HCT116 (cell line): ENCODE measurements around the gene KRTAP5-3. TPM values are rescaled to one million over a fixed set of nuclear protein-coding genes. Genes with fewer than 3 reads are reported as not detected.

Experiments
- ATAC-seq: fragments of 200-7000 bp; cut with Tn5 transposase; 2 replicates; pipeline ENCODE4 v1.9.1; 2020; ENCODE audit warnings: mild to moderate bottlenecking, moderate library complexity
- BruUV-seq: library from RNA; stranded (reverse); fragments of 400-500 nt; replicated peaks from 2 replicates; lab custom pipeline; 2021; lab: Mats Ljungman, UMichigan
- CTCF ChIA-PET: fragments of 300-600 bp; sonication (Branson Sonifier 250); formaldehyde crosslinking; loops from one replicate; lab custom pipeline; 2021; ENCODE audit warnings: antibody characterized with exemption; lab: Charles Lee
- POLR2A ChIA-PET: fragments of 300-600, 350-600 bp; sonication (Branson Sonifier 250); formaldehyde crosslinking; loops from one replicate; lab custom pipeline; 2021; ENCODE audit warnings: antibody characterized with exemption; lab: Charles Lee
- RAD21 ChIA-PET, 2 experiments: fragments of 300-600 bp; sonication (Branson Sonifier 250); formaldehyde crosslinking; loops; one replicate each; lab custom pipeline; 2023; ENCODE audit warnings: low total read pairs in 2 of 2; ENCODE audit not compliant: uncharacterized antibody in 2 of 2, unreplicated experiment in 2 of 2, low non-redundant PET in 1 of 2; lab: Charles Lee
- DNase-seq: peaks from one replicate; pipeline ENCODE4 v3.0.0-alpha.2; 2010; ENCODE audit warnings: low read depth, low spot score
- H2AFZ ChIP-seq: fragments of 200-600 bp; shearing (Covaris generic), sonication (generic); 2 replicates; pipeline ENCODE4 v1.6.1; 2017; ENCODE audit warnings: low read depth, mixed run types, mixed read lengths, antibody characterized with exemption, low read length; ENCODE audit not compliant: poor library complexity, severe bottlenecking
- H3K27ac ChIP-seq: 2 replicates; pipeline ENCODE4 v1.5.1; 2012; ENCODE audit warnings: low read depth, low read length
- H3K27me3 ChIP-seq: fragments of 200-600 bp; sonication (generic); 2 replicates; pipeline ENCODE4 v1.6.1; 2016; ENCODE audit warnings: mixed run types, low read length, mixed read lengths; ENCODE audit not compliant: insufficient read depth
- H3K36me3 ChIP-seq, 2 experiments: fragments of 200-500 bp in 1 of 2; fragments of 200-600 bp in 1 of 2; sonication (Bioruptor generic) in 1 of 2; sonication (generic) in 1 of 2; 2 replicates each; pipeline versions ENCODE4 v1.5.1 to v1.6.1; 2014 to 2016; ENCODE audit warnings: low read length in 2 of 2, inconsistent platforms in 1 of 2, mixed read lengths in 1 of 2, mixed run types in 1 of 2; ENCODE audit not compliant: insufficient read depth in 2 of 2, control insufficient read depth in 1 of 2
- H3K4me1 ChIP-seq, 2 experiments: fragments of 200-600 bp in 1 of 2; sonication (generic) in 1 of 2; 2 replicates each; pipeline versions ENCODE4 v1.5.1 to v1.6.1; 2012 to 2017; ENCODE audit warnings: low read length in 2 of 2, inconsistent platforms in 1 of 2, mild to moderate bottlenecking in 1 of 2, mixed read lengths in 1 of 2, mixed run types in 1 of 2, moderate library complexity in 1 of 2; ENCODE audit not compliant: insufficient read depth in 2 of 2, control insufficient read depth in 1 of 2
- H3K4me2 ChIP-seq: fragments of 200-600 bp; sonication (generic); 2 replicates; pipeline ENCODE4 v1.6.1; 2017; ENCODE audit warnings: mixed run types, low read length, mixed read lengths
- H3K4me3 ChIP-seq, 2 experiments: fragments of 200-600 bp in 1 of 2; sonication (generic) in 1 of 2; replicated peaks in 1 of 2; 2 replicates each; pipeline ENCODE4 v1.5.1; 2011 to 2016; ENCODE audit warnings: low read length in 2 of 2, control low read depth in 1 of 2, low read depth in 1 of 2, mild to moderate bottlenecking in 1 of 2, mixed read lengths in 1 of 2, mixed run types in 1 of 2
- H3K79me2 ChIP-seq: fragments of 200-600 bp; sonication (generic); 2 replicates; pipeline ENCODE4 v1.6.1; 2017; ENCODE audit warnings: mild to moderate bottlenecking, mixed run types, low read length, moderate library complexity, mixed read lengths; ENCODE audit not compliant: insufficient read depth
- H3K9ac ChIP-seq: fragments of 200-600 bp; sonication (generic); 2 replicates; pipeline ENCODE4 v1.6.1; 2016; ENCODE audit warnings: low read length, mixed read lengths
- H3K9me2 ChIP-seq: fragments of 200-600 bp; sonication (generic), shearing (Covaris generic); 2 replicates; pipeline ENCODE4 v1.6.1; 2017; ENCODE audit warnings: mixed run types, mild to moderate bottlenecking, moderate library complexity; ENCODE audit not compliant: insufficient read depth
- H3K9me3 ChIP-seq, 2 experiments: fragments of 200-500 bp in 1 of 2; fragments of 200-600 bp in 1 of 2; sonication (Bioruptor generic) in 1 of 2; sonication (generic) in 1 of 2; 2 replicates each; pipeline ENCODE4 v1.6.1; 2014 to 2017; ENCODE audit warnings: low read length in 2 of 2, mixed read lengths in 2 of 2, inconsistent platforms in 1 of 2, low read depth in 1 of 2, mild to moderate bottlenecking in 1 of 2, mixed run types in 1 of 2, moderate library complexity in 1 of 2; ENCODE audit not compliant: control insufficient read depth in 1 of 2, insufficient read depth in 1 of 2
- H4K20me1 ChIP-seq: fragments of 200-600 bp; sonication (generic), shearing (Covaris generic); 2 replicates; pipeline ENCODE4 v1.6.1; 2017; ENCODE audit warnings: mixed run types, mild to moderate bottlenecking, moderate library complexity; ENCODE audit not compliant: insufficient read depth
- CBX3 ChIP-seq: IDR thresholded peaks from 2 replicates; pipeline ENCODE4 v1.6.1; 2012; ENCODE audit warnings: low read depth
- CEBPB ChIP-seq: IDR thresholded peaks from 2 replicates; pipeline ENCODE4 v1.6.1; 2012; ENCODE audit warnings: low read depth
- EZH2phosphoT487 ChIP-seq: fragments of 200-600 bp; IDR thresholded peaks from 2 replicates; pipeline ENCODE4 v1.6.1; 2018; ENCODE audit warnings: antibody characterized with exemption, borderline replicate concordance
- SP1 ChIP-seq: IDR thresholded peaks from 2 replicates; pipeline ENCODE4 v1.6.1; 2012; ENCODE audit warnings: low read depth
- ZFX ChIP-seq: fragments of 450-650 bp; IDR thresholded peaks from 2 replicates; pipeline ENCODE4 v1.6.1; 2017
- intact Hi-C: fragments of 100-400 bp; cut with micrococcal nuclease; formaldehyde crosslinking; loops from 2 replicates; pipeline ENCODE4 v1.10.0; 2022
- total RNA-seq: library from RNA; stranded (reverse); gene quantifications from one replicate; pipeline ENCODE4 v1.2.1, GENCODE V29; 2021; ENCODE audit not compliant: unreplicated experiment
- TF ChIP-seq, protein P1 (sequence below): IDR thresholded peaks from 2 replicates; pipeline ENCODE4 v1.6.1; 2011; ENCODE audit warnings: mild to moderate bottlenecking, low read length, moderate library complexity; ENCODE audit not compliant: insufficient replicate concordance; ENCODE audit errors: extremely low read depth

KRTAP5-3 gene
- total RNA-seq, 1 experiment from 2014 or later, result not detected

GRCh38 chr11:1629326-1630185 is 21.3 kb upstream of the KRTAP5-3 start, which contains the start of gene KRTAP5-5:
KRTAP5-5 (plus strand) TSS chr11:1629775; CDS start chr11:1629841, 66 bp downstream.
- peak within 1 kb of the TSS; percentile 32 for H2AFZ ChIP-seq
- POLR2A ChIA-PET, result no interaction called here
- TF ChIP-seq SP1 (no peak), CBX3 (no peak), ZFX (no peak), EZH2phosphoT487 (no peak), CEBPB (no peak)
- TF ChIP-seq, protein P1, sequence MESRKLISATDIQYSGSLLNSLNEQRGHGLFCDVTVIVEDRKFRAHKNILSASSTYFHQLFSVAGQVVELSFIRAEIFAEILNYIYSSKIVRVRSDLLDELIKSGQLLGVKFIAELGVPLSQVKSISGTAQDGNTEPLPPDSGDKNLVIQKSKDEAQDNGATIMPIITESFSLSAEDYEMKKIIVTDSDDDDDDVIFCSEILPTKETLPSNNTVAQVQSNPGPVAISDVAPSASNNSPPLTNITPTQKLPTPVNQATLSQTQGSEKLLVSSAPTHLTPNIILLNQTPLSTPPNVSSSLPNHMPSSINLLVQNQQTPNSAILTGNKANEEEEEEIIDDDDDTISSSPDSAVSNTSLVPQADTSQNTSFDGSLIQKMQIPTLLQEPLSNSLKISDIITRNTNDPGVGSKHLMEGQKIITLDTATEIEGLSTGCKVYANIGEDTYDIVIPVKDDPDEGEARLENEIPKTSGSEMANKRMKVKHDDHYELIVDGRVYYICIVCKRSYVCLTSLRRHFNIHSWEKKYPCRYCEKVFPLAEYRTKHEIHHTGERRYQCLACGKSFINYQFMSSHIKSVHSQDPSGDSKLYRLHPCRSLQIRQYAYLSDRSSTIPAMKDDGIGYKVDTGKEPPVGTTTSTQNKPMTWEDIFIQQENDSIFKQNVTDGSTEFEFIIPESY, result no peak
- no peaks in the 10 kb centered on the region for H3K9me3 ChIP-seq
- H3K4me1 ChIP-seq, result peaks cover 0 to 6% of the 10 kb centered on the region in 2 experiments; a peak in 1 of 4 replicates
- peak within 1 kb of the TSS; percentile 36 for H3K4me2 ChIP-seq
- RAD21 ChIA-PET, result no interaction called here
- intact Hi-C loops, result loop anchor here (2.0 kb wide), 1 partner anchor 515 kb away; no protein-coding TSS in a partner anchor
- CTCF ChIA-PET, result interaction anchor here (0.6 to 0.9 kb wide), 2 partner anchors 16 to 83 kb away, joined by 3 to 4 read pairs; no protein-coding TSS in a partner anchor
- DNase-seq, result no peak
- no TSS peak for BruUV-seq
- no peak within 1 kb of the TSS for H3K27ac ChIP-seq
- peaks cover 3% of the 10 kb centered on the region; the same call in 1 of the 2 replicates for H3K27me3 ChIP-seq
- no peaks in the 10 kb centered on the region for H3K36me3 ChIP-seq
- no peak within 1 kb of the TSS for H3K9ac ChIP-seq
- H3K4me3 ChIP-seq, result no peak within 1 kb of the TSS
- no peak for ATAC-seq
- no peaks in the 10 kb centered on the region for H3K9me2 ChIP-seq
- H4K20me1 ChIP-seq, result no peaks in the 10 kb centered on the region
- no peaks in the 10 kb centered on the region for H3K79me2 ChIP-seq
